Stimulated activated CD4-positive, alpha-beta T cell treated with anti-CD3 and anti-CD28 coated beads, Interleukin-12 subunit alpha, Interleukin-12 subunit beta, amount 100 ng/mL, for 48 hours (primary cell): ENCODE measurements around the gene BATF3.

Source experiments
- DNase-seq, 3 donors: peaks; one replicate each; pipeline ENCODE4 v3.0.0-alpha.2; 2020; ENCODE audit warnings: low read depth in 2 of 3, low spot score in 1 of 3

The BATF3 gene

DNA sequence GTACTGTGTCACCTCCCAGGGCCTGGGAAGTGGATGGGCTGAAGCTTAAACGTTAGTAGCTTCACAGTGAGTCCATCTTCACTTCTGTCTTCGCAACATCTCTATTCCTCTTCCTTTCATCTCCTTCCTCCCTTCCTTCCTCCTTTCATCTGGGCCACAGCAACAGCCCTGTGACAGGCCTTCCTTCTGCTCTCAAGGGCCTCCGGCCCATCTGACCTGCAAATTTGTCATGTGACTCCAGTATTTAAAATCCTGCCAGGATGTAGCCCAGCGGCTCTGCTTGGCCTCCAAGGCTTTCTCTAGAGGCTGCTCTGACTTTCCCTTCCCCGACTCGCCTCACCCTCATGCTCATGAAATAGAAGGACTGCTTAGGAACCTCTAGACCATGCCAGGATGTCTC lies 10.9 kb upstream of the BATF3 start:
- DNase-seq = no peak

DNA sequence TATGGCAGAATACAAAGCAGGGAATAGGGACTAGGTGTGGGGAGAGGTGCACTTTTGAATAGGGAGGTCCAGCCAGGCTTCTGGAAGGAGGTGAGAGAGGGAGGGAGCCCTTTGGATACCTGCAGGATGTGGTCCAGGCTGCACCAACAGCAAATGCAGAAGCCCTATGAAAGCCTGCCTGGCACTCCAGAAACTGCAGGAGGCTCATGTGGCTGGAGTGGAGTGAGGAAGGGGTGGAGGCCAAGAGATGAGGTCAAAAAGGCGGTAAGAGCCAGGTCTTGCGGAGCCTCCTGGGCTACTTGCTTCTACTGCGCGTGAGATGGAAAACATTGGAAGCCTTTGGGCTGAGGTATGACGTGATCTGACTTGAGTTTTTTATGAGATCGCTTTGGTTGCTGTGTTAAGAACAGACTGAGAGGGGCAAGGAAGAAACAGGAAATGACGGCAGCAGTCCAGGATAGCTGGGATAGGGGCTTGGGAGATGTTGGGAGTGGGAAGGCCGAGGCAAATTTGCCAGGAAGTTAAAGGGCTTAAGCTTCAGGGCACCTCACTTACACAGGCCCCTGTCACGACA lies 4.4 kb upstream of the BATF3 start:
- no peak for DNase-seq

DNA sequence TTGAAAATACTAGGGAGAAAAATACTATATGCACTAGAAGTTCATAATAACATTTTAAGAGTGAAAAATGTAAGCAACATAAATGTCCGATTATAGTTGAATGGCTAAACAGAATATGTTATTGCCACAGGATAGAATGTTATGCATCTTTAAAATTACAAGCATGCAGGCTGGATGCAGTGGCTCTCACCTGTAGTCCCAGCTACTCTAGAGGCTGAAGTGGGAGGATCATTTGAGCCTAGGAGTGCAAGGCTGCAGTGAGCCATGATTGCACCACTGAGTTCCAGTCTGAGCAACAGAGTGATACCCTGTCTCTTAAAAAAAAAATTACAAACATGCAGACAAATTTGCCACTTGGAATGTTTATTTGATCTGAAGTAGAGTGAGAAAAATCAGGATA lies 3.0 kb upstream of the BATF3 start:
- no peak for DNase-seq

DNA sequence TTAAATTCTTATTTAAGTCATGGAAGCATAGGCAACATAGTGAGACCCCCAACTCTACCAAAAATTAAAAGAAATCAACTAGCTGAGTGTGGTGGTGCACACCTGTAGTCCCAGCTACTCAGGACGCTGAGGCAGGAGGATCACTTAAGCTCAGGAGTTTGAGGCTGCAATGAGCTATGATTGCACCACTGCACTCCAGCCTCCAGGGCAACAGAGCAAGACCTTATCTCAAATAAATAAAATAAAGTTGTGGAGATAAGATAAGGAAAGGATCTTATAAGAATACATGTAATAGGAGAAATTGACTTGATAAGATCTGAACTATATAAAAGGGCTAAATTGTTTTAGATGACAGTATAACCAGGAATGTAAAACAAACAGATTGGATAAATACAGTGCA lies 2.3 kb upstream of the BATF3 start:
- no peak for DNase-seq

DNA sequence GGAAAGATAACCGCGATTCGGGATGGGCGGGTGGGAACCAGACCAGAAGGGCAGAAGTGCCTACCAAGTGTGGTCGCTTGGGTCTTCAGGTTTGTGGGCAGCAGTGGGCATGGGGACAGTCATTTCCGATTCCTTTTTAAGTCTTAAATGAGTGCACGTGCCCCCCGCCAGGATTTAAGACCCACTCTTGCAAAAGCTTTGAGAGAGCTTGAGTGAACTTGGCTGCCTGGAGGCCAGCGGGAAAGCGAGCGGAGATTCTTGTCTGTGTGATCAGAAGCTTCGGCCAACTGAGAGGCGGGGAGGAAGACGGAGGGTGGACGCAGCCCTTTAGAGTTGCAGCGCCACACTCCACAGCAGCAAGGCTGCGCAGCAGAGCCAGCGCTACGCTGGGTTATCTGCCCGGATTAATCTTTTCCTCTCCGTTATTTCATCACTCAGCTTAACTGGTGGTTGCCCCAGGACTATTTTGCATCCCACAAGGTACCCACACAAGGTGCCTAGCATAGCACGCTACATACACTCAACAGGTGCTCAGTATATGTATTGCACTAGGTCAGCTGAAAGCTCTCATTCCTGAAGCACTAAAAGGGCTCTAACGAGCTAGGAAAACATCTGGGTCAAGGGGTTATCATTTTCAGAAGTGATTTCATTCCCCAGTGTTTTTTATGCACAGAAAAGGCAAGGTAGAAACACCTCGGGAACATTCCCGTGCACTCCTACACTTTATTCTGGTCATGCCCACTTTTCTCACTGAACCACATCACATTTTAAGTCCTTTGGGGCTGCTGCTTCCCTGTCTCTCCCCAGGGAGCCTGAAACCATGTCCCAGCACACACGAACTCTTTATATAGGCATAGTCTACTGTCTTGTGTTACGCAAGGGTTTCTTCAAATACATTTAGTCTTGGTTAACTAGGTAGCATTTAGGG lies 1.5 kb upstream of the BATF3 start:
- DNase-seq = no peak

DNA sequence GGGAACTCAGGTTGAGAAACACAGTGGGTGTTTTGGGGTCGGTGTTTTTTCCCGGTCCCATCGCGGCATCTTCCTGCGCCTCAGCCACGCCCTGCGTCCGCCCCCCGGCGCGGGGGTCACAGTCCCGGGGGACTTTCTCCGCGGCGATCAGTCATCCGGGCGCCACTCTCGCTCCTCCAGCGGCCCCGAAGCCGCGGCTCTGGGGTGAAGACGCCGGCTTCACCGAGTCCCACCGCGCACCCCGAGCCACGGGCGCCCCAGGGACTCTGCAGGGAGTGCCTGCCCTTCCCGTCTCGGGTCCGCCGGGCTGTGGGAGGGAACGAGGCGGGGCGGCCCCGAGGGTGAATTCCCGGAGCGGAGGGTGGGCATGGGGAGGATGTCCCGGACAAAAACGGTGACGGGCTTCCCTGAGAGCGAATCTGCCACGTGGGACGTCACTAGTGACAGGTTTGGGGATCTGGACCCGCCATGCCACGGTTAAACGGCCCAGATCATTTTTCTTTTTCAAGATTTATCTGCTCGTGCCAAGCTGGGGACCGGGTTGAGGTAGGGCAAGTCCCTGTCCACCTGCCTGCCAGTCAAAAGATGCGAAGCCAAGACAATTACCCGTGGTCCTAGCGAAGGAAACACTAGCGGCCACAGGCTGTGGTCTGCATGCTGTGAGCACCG lies 717 bp upstream of the BATF3 start:
- peak in 2 of 3 donors; percentile 54 to 56 for DNase-seq

DNA sequence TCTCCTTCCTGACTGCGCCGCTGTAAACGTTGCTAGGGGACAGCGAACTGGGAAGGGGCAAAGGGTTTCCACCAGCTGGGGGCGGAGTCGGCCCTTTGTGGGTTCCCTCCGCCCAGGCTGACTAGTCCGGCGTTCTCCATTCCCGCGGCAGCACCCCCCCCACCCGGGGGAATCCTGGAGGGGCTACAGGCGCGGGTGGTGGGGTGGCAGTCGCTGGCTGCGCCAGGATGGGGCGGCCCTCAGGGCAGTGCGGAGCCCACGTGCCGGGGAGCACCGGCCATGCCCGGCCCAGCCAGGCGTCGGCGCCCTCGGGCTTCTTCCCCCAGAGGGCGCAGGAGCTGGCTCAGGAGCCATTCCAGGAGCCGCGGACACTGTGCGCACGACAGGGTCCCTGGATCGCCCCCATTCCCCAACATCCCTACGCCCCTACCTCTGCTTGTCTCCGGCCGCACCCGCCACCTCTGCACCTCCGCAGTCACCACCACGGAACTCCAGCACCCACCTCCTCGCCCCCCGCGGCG lies 476 bp downstream of the BATF3 start:
- DNase-seq = peak in 2 of 3 donors; percentile 44 to 55

DNA sequence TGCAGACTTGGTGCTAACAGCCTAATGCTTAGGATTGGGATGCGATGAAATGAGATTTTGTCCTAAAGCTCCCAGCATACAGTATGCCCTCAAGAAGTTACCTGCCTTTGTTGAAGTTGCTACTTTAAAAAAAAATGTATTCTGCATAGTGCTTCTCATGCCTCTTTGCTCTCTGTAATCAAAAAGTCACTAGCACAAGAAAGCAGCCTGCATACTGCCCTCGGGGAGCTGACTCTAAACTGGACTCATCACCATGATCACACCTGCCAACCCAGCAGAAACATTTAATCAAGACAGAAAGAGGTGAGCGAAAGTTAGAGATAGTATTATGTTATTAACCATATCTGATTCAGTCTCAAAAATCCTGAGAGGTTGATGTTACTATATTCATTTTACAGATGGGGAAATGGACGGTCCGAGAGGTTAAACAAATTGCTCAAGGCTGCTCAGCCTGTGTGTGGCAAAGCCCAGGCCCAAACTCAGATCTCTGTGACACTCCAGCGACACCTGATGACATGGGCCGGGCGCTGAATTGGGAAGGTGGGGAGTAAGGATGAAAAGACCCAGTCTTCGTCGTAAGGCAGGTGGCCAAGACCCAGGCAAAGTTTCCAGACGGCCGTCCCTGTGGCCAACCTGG lies 1.1 kb downstream of the BATF3 start:
- DNase-seq = no peak

DNA sequence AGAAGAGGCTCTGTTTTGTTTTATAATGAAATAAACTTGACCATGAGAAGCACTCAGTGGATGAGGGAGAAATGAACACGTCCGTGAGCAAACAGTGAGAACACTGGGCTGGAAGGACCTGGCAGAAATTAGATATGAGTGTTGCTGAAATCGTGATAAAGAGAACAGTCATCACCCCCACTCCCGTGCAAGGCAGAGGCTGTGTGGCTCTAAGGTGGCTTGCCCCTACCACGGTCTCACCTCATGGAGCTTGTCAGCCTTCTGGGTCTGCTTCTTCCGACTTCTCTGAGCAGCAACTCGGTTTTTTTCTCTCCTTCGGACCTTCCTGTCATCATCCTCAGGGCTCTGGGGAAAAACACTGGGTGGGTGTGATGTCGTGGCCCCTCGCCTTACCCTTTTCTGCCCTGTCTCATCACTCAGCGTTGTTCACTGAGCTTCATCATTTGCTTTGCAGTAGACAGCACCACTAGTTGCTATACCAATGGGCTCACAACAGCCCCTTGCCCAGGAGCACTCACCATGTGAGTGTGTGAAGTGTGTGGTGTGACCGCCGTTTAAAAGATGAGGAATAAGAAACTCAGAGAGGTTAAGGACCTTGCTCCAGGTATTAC lies 2.8 kb downstream of the BATF3 start:
- no peak for DNase-seq

DNA sequence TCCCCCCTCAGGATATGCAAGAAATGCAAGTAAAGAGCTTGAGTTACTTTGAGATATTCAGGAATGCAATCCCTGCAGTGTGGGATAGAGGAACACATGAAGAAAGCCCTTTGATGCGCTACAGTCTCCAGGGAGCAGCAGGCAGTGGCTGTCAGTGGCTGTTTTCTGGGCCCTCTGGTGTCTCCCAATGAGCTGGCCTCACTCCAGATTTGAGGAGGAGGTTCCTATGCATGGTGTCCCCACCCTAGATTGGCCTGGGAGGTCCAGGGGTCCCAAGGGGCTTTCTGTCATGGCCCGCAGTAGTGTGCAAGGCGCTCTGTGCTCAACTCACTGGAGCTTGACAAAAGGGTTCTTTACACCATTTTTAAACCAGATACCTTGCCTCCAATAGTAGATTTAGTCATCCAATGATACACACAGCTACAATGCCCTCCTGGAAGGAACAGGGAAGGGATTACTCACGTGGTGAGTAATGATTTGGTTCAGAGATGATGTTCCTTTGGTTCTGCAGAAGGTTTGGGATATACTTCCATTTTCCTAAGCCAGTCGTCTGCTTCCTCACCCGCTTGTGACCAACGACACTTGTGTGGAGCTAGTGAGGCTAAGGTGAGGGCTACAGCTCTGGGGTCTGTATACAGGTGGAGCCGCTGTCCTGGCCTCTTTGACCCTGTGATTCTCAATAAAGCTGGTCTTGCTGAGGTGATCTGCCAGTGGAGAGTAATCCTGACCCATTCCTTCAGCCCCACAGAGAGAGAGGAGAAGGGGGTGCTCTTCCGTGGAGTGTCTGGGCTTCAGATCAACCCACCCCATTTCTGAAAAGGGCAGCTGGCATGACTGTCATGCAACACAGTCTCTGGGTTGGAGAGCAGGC lies 6.6 kb downstream of the BATF3 start:
- no peak for DNase-seq

DNA sequence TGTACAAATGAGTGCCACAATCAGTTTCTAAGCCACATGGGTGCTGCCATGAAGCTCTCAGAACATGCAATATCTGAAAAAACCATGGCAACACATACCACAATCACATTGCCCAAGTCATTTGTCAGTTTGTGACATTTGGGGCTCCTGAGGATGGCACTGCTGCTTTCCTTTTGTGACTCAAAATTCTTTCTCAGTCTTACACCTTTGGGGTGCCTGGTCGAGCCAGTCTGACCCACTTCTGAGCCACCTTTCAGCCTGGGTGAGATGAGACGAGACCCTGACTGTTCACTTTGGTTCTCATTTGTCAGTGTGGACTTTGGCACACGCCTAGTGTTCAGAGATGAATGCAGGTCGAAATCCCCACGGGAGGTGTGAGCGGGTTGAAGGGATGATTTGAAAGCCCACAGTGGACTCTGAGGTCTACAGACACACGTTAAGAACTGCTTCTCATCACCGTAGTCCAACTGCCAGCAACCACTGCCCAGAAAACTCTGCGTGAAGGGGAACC lies 8.0 kb downstream of the BATF3 start:
- no peak for DNase-seq

DNA sequence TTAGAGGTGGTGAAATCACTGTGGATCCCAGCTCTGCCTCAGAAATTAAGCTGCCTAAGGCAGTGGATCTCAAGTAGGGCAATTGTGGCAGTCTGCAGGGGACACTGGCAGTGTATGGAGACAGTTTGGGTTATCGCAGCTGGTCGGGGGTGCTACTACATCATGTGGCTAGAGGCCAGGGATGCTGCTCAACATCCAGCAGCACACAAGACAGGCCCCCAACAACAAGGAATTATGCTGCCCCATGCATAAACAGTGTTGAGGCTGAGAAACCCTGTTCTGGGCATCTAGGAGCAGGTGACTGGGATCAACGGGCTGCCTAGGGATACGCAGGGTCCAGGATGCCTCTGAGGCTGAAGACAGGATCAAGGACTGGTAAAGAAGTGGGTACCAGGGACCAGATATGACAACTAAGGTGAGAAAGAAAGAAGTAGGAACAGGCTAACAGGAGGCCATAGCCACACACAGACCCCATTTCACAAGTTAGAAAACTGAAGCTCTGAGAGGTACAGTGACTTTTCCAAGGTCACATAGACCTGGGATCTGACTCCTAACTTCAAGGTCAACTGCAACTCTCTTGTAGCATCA lies 8.7 kb downstream of the BATF3 start:
- DNase-seq = no peak

DNA sequence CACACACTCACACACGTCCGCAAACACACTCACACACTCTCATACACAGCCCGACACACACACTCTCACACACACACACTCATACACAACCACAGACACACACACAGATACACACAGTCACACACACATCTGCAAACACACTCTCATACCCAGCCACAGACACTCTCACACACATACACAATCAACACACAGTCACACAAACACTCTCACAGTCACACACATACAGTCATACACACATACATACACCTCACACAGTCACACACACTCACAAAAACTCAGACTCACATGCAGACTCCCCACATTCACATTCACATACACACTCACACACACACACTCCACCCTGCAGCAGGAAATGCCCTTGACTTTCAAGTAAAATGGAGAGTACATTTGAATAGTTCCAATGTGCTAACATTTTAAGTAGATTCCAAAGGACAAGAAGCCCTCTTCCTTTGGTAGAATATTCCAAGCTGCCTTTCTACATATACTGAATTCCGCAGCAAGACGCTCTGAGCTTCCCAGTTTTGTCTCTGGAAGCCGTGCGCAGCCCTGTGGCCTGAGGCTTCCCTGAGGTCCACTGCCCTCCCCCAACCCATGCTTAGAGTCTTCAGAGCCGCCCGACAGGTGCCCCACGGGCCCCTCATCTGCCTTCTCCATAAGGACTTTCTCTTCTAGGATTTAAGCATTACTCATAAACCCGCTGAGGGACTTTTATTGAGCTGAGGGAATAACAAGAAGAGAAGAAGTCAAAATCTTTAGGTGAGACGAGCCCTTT lies 9.7 kb downstream of the BATF3 start:
- DNase-seq = no peak

DNA sequence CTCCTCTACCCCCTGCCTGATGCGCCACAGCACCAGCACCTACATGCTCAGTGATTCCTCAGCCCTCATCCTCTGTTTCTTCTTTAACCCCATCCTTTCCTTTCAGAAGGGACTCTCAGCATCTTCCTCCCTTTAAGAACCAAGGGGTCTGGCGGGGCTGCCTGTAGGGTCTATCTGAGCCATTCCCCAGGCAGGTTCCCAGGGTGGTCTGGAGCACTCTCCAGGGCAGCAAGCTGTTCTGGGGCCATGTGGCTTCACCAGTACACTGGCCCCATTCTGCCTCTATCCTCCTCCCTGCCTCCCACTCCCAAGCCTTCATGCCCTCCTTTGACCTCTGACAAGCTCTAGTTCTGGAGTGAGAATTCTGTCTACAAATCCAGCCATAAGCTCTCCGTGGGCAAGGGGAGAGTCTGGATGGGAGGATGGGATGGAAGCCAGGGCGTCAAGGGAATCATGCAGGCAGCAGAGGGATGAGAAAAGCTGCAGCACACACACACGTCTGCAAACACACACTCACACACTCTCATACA lies 10.4 kb downstream of the BATF3 start:
- DNase-seq = no peak

DNA sequence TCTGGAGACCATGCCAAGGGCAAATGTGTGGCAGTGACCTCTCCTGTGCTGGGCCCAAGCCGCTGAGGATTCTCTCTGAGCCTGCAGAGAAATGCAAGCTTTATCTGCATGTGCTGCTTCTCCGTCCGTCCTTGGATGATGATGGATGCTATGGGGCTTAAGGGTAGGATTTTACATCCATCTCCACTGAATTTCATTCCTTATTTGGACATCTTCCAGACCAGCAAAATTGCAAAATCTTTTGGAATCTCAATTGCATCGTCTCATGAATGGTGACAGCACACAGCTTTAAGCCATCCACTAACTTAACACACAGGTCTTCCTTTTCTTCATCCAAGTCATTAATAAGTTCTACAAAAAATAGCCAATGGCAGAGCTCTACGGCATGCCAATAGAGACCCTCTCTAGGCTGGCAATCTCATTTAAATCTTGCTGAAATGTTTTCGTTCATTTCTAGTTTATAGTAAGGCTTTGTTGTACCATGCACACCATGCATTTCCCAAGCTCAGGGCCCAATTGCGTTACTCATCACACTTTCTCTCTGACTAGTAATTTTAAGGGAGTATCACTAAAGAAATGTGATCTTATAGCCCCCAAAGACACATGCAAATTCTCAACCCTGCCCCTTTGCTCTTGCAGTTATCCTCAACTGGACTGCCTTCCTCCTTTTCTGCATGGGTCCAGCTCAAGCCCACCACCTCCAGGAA lies 11.1 kb downstream of the BATF3 start:
- no peak for DNase-seq

DNA sequence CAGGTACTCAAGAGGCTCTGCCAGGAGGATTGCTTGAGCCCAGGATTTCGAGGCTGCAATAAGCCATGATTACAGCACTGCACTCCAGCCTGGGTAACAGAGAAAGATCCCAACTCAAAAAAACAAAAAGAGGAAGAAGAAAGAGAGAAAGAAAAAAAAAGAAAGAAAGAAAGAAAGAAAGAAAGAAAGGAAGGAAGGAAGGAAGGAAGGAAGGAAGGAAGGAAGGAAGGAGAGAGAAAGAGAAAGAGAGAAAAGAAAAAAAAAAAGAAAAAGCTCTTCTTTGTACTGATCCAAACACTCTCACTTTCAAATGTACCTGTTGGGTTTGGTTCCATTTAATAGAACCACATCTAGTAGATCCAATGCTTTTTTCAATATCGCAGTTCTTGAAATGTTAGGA lies 11.8 kb downstream of the BATF3 start:
- DNase-seq = no peak

DNA sequence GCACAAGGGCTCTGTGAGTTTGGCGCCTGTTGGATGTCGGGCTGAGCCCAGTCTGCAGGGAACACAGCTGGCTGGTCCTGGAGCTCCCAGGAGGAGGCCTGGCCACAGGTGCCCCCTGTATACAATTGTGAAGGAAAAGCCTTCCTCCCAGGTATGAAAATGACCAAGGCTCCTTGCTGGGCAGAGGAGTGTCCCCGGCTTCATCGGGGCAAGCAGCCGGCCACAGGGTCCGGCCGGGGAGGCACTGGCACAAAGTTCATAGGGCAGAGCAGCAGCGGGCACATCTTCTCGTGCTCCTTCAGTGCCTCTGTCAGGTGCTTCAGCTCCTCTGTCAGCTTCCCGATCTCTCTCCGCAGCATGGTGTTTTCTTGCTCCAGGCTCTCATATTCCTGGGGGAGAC lies 13.0 kb downstream of the BATF3 start:
- DNase-seq = no peak

DNA sequence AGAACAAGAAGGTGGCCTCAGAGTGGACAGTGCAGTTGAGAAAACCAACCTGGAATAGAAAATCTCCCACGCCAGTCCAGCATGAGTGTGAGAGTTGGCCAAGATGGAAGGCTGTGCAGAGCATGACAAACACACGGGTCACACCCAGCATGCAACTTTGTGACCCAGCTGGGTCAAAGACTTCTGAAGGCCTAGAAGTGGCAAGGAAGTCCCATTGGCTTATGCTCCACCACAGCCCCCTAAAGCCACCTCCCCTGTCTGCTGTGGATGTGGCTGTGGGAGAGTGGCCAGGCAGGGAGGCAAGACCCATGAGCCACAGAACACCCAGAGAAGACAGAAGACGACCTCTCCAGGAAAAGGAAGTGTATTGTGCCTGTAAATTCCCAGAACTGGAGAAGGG lies 13.6 kb downstream of the BATF3 start:
- DNase-seq = no peak
